ENCODE data around the gene FOSL1. TPM values are rescaled to one million over a fixed set of nuclear protein-coding genes. Genes with fewer than 3 reads are reported as not detected.
A peak's percentile ranks its signal among the peaks of the same experiment; 100 is the strongest.

FOSL1 gene
- total RNA-seq, 4 donors from 2014 or later: 3.2 to 47.2 (median 8.7) TPM; not detected in 1

DNA sequence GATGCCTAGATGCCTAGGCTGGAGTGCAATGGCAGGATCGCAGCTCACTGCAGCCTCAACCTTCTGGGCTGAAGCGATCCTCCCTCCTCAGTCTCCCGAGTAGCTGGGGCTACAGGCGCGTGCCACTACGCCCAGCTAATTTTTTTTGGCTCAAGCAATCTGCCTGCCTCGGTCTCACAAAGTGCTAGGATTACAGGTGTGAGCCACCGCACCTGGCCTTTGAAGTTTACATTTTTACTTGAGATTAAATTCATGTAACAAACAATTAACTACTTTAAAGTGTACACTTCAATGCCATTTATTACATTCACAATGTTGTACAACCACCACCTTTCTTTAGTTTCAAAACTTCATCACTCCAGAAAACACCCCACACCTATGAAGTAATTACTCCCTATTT is 3.5 kb upstream of the FOSL1 start:
- intact Hi-C loops (cut with DNase I): no loop called here
- WGBS: 91% methylated on average over 8 of the region's 8 CpGs
- Histone ChIP-seq H3K27me3 (peaks cover 0 to 11% (median 0%) of the 10 kb centered on the region in 4 donors), H3K4me3 (no peak overlapping the region), H3K9me3 (no peaks in the 10 kb centered on the region), H3K4me1 (peaks cover 16 to 23% (median 22%) of the 10 kb centered on the region in 4 donors), H3K27ac (replicated peaks in 1 of 4) (no peak overlapping the region), H3K36me3 (no peaks in the 10 kb centered on the region)
- no peak for DNase-seq (ENCODE audit: extremely low spot score)
- TF ChIP-seq POLR2A (IDR thresholded peaks at IDR 0.05; ENCODE audit: low read depth): no peak
- TF ChIP-seq EP300 (IDR thresholded peaks at IDR 0.05): no peak
- TF ChIP-seq POLR2AphosphoS5 (IDR thresholded peaks at IDR 0.05): no peak
- no peak for TF ChIP-seq CTCF (IDR thresholded peaks at IDR 0.05)

DNA sequence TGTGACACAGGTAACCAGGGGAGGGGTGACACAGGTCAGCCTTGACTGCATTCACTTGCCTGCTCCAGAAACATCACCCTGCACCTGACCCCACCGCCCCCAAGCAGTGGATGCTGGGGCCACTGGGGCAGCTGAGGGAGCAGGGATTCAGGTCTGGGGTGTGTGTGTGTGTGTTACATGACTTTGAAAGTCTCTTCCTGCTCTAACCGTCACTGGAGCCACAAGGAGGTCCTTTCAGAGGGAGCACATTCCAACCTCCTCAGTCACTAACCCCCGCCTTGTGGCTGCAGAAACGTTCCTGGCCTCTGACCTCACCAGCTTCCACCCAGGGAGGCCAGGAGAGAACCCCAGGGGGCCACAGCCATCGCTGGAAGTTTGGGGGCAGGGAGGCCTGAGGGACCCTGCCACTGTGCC is 2.9 kb upstream of the FOSL1 start:
- DNase-seq (ENCODE audit: extremely low spot score): no peak
- no peaks in the 10 kb centered on the region for H3K9me3 ChIP-seq
- no peak overlapping the region for H3K4me3 ChIP-seq
- no peaks in the 10 kb centered on the region for H3K36me3 ChIP-seq
- 31% methylated on average over 5 of the region's 5 CpGs for WGBS
- TF ChIP-seq EP300 (IDR thresholded peaks at IDR 0.05) (no peak), POLR2AphosphoS5 (IDR thresholded peaks at IDR 0.05) (no peak), POLR2A (IDR thresholded peaks at IDR 0.05; ENCODE audit: low read depth) (no peak), CTCF (IDR thresholded peaks at IDR 0.05) (no peak)
- no peak overlapping the region for H3K27ac ChIP-seq (replicated peaks in 1 of 4)
- peaks cover 16 to 24% (median 23%) of the 10 kb centered on the region in 4 donors for H3K4me1 ChIP-seq
- H3K27me3 ChIP-seq: peaks cover 0 to 11% (median 0%) of the 10 kb centered on the region in 4 donors
- intact Hi-C loops (cut with DNase I): no loop called here

DNA sequence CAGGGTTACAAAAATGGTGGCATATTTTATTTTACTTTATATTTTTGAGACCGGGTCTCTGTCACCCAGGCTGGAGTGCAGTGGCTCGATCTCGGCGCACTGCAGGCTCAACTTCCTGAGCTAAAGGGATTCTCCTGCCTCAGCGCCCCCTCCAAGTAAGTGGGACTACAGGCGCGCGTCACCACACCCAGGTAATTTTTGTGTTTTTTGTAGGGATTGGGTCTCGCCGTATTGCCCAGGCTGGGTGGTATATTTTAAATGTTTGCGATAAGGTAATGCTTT is 652 bp upstream of the FOSL1 start:
- TF ChIP-seq CTCF (IDR thresholded peaks at IDR 0.05): no peak
- no peak for TF ChIP-seq EP300 (IDR thresholded peaks at IDR 0.05)
- no peak for TF ChIP-seq POLR2A (IDR thresholded peaks at IDR 0.05; ENCODE audit: low read depth)
- H3K27ac ChIP-seq (replicated peaks in 1 of 4): peak overlapping the region; percentile 56 to 80 (median 77)
- intact Hi-C loops (cut with DNase I): no loop called here

DNA sequence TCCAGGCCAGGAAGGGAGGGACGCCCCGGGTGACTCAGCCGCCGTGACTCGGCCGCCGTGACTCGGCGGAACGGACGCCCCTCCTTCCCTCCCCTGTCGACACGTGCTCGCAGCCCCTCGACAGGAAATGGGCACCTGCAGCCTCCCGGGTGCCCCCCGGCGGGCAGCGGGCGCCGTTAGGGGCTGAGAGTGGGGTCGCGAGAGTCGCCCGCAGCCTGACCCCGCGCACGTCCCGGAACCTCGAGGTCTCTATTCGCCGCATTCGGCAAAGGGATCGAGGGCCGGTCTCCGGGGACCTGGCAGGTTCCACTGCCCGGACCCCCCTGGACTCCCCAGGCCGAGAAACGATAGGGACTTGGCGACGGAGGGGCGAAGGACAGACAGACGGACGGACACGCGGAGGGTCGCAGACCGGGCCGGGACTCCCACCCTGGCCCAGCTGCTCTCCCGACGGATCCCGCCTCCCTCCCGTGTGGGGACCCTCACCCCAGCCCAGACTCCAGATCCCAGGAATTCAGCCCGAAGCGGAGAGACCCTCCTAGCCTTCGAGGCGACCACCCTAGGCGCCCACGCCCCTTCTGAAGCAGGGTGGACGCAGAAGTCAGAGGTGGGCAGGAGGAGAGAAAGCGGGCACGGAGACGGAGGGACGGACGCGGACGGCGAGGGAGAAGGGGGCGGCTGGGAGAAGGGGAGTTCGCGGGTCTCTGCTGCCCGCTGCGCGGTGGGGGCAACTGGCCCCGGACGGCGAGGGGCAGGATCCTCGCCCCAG is 648 bp downstream of the FOSL1 start:
- no peaks in the 10 kb centered on the region for H3K36me3 ChIP-seq
- H3K27ac ChIP-seq (replicated peaks in 1 of 4): peak overlapping the region; percentile 56 to 80 (median 77)
- H3K27me3 ChIP-seq: peaks cover 0 to 11% (median 0%) of the 10 kb centered on the region in 4 donors
- H3K9me3 ChIP-seq: no peaks in the 10 kb centered on the region
- no peak for DNase-seq (ENCODE audit: extremely low spot score)
- 0% methylated on average over 2 of the region's 78 CpGs for WGBS
- intact Hi-C loops (cut with DNase I): no loop called here
- peak overlapping the region; percentile 64 to 73 (median 68) for H3K4me3 ChIP-seq
- TF ChIP-seq POLR2A (IDR thresholded peaks at IDR 0.05; ENCODE audit: low read depth) (no peak), EP300 (IDR thresholded peaks at IDR 0.05) (no peak), POLR2AphosphoS5 (IDR thresholded peaks at IDR 0.05) (peak; percentile 65 to 72)
- peaks cover 17 to 25% (median 23%) of the 10 kb centered on the region in 4 donors for H3K4me1 ChIP-seq

More for the DNA sequence above, 652 bp upstream of the FOSL1 start:
- peaks cover 16 to 24% (median 23%) of the 10 kb centered on the region in 4 donors for H3K4me1 ChIP-seq
- peaks cover 0 to 11% (median 0%) of the 10 kb centered on the region in 4 donors for H3K27me3 ChIP-seq
- H3K9me3 ChIP-seq: no peaks in the 10 kb centered on the region
- WGBS: 83% methylated on average over 11 of the region's 11 CpGs
- no peak for DNase-seq (ENCODE audit: extremely low spot score)
- H3K36me3 ChIP-seq: no peaks in the 10 kb centered on the region
- peak overlapping the region; percentile 64 to 73 (median 68) for H3K4me3 ChIP-seq

- H3K27ac ChIP-seq (replicated peaks in 1 of 4): peak overlapping the region in 3 of 4 donors; percentile 42 to 74 (median 56)
- no peaks in the 10 kb centered on the region for H3K36me3 ChIP-seq
- 34% methylated on average over 21 of the region's 28 CpGs for WGBS
- peaks cover 23 to 33% (median 27%) of the 10 kb centered on the region in 4 donors for H3K4me1 ChIP-seq
- intact Hi-C loops (cut with DNase I): no loop called here
- H3K27me3 ChIP-seq: peaks cover 0 to 11% (median 0%) of the 10 kb centered on the region in 4 donors
- H3K4me3 ChIP-seq: peak overlapping the region; percentile 64 to 73 (median 68)
- no peak for TF ChIP-seq EP300 (IDR thresholded peaks at IDR 0.05)
- TF ChIP-seq CTCF (IDR thresholded peaks at IDR 0.05): no peak
- no peak for TF ChIP-seq POLR2AphosphoS5 (IDR thresholded peaks at IDR 0.05)
- no peak for TF ChIP-seq POLR2A (IDR thresholded peaks at IDR 0.05; ENCODE audit: low read depth)
- DNase-seq (ENCODE audit: extremely low spot score): no peak
- no peaks in the 10 kb centered on the region for H3K9me3 ChIP-seq
These were observed 1.4 kb downstream of the FOSL1 start for GRCh38 chr11:65898656-65899355.
